ELR (cell line): ENCODE results near the gene UBR2.
"Not testable (repeated sequence)": the region's sequence is repeated elsewhere in the genome, so short reads cannot be mapped to it uniquely, and the experiment has no call there.

Experiments used
- DNase-seq: peaks from one replicate; pipeline ENCODE4 v3.0.0-alpha.2; 2015; ENCODE audit warnings: low read depth

UBR2 gene

DNA sequence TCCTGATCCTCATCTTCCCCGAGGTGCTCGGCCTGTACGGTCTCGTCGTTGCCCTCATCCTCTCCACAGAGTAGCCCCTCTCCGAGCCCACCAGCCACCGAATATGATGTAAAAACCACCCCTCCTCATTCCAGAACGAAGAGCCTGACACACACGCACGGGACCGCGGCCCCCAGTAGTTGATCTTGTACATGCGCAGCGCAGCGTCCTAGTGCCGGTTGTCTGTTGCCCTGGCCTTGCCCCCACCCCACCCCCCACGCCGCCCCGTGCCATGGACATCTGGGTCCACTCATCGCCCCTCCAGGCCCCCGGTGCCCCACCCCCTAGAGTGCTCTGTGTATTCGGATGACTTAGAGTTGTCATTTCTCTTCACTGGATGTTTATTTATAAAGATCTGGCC lies 163.8 kb downstream of the UBR2 start:
- DNase-seq: no peak

DNA sequence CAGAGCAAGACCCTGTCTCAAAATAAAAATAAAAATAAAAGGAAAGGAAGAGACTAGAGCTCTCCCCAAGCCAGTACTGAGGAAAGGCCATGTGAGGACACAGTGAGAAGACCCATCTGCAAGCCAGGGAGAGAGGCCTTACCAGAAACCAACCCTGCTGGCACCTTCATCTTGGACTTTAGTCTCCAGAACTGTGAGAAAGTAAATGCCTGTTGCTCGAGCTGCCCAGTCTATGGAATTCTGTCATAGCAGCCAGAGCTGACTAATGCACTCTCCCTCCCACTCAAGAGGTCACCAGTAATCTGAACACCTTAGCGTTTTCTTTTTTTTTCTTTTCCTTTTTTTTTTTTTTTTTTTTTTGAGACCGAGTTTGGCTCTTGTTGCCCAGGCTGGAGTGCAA lies 165.9 kb downstream of the UBR2 start:
- peak; percentile 37 for DNase-seq

DNA sequence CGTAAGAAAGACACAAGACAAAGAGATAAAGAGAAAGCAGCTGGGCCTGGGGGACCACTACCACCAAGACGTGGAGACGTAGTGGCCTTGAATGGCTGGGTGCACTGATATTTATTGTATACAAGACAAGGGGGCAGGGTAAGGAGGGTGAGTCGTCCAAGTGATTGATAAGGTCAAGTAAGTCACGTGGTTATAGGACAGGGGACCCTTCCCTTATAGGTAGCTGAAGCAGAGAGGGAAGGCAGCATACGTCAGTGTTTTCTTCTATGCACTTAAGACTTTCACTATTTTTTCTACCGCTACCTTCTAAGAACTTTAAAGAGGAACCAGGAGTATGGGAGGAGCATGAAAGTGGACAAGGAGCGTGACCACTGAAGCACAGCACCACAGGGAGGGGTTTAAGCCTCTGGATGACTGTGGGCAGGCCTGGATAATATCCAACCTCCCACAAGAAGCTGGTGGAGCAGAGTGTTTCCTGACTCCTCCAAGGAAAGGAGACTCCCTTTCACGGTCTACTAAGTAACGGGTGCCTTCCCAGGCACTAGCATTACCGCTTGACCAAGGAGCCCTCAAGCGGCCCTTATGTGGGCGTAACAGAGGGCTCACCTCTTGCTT lies 170.1 kb downstream of the UBR2 start:
- not testable (repeated sequence) for DNase-seq

DNA sequence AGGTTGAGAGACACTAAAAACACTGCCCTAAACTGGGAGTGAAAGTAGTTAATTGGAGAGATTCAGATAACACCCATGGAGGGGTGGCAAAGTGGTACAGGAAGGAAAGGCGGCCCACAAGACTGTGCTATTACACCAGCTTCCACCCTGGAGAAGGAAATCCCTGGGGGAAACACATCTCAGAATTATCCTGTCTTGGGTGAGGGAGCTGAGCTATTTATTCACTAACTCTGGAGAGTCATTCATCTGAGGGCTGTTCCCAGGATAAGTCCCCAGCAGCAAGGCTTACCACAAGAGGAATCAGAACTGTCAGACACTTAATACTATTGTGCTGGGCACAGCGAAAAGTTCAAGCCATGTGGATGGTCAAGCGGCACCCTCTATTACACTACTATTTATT lies 172.1 kb downstream of the UBR2 start:
- no peak for DNase-seq

DNA sequence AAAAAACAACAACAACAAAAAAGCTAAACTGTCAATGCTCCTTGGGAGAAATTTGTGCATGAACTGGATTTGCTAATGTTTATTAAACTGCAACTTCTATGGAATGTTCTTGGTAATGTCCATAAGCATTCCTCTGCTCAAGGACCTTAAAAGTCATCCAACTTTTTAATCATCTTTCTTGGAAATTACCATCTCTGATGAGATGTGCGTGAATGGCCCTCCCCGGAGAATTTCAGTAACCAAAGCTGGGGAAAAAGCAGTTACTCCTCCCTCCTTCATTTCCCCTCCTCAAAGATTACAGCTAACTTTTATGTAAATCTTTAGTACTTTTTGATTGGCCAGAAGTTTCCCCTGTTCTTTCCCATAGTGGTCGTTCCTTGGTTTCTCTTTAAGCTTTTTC lies 176.9 kb downstream of the UBR2 start:
- DNase-seq: no peak

DNA sequence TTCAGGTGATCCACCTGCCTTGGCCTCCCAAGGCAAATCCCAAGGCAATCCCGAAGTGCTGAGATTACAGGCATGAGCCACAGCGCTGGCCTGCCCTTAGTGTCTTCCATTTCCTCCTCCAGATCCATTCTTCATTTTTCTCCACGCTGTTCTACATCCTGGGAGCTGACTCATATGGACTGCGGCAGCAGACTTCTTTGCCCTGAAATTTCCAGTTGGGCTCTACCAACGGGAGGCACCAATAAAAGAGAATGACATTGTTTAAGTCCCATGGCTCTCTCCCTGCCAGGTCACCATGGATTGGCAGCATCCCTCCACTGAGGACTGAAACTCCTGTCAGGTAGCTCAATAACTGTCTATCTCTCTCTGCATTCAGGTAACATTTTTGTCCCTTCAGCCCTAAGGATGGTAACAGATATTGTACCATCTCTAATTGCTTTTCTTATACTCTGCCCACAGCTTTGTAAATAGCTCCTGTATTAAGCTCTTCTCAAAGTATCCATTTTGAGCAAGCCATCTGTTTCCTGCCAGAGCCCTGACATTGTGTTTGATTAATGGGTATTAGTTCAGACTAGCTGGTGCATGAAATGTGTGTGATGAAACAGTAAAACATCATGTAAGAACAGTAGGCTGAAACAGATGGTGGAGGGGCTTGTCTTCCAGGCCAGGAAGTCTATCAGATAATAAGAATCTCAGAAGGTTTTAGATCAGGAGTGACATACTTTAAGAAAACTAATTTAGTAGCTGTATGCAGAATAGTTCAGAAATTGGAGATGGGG lies 178.5 kb downstream of the UBR2 start:
- DNase-seq: peak; percentile 57
